Breast epithelium (tissue), 4 donors: ENCODE measurements around the gene ATRNL1. TPM values are rescaled to one million over a fixed set of nuclear protein-coding genes. Genes with fewer than 3 reads are reported as not detected.

Experiments
- DNase-seq, 2 donors: peaks; one replicate each; pipeline ENCODE4 v3.0.0-alpha.2; 2019; ENCODE audit warnings: low spot score in 2 of 2
- H3K27ac ChIP-seq, 2 donors: fragments of 200-600 bp; sonication (generic) in 1 of 2; one replicate each; pipeline ENCODE4 v1.5.1; 2016 to 2019; ENCODE audit warnings: mild to moderate bottlenecking in 1 of 2
- H3K27me3 ChIP-seq, 2 donors: fragments of 200-600 bp; sonication (generic) in 1 of 2; one replicate each; pipeline versions ENCODE4 v1.5.1 to v1.6.0; 2017 to 2019; ENCODE audit warnings: control low read depth in 1 of 2, mild to moderate bottlenecking in 1 of 2
- H3K36me3 ChIP-seq: fragments of 200-600 bp; one replicate; pipeline ENCODE4 v1.5.1; 2019
- H3K4me1 ChIP-seq, 2 donors: fragments of 200-600 bp; sonication (generic); one replicate each; pipeline ENCODE4 v1.5.1; 2016 to 2019; ENCODE audit warnings: control low read depth in 1 of 2
- H3K4me3 ChIP-seq, 3 donors: fragments of 200-600 bp; sonication (generic); 1 replicate in 2 of 3; 2 replicates in 1 of 3; pipeline ENCODE4 v1.5.1; 2016 to 2019; ENCODE audit warnings: mild to moderate bottlenecking in 3 of 3, moderate library complexity in 2 of 3
- H3K9me3 ChIP-seq, 2 donors: fragments of 200-600 bp; sonication (generic) in 1 of 2; one replicate each; pipeline ENCODE4 v1.5.1; 2016 to 2019; ENCODE audit warnings: control low read depth in 1 of 2
- POLR2A ChIP-seq: fragments of 450-650 bp; IDR thresholded peaks from one replicate; pipeline ENCODE4 v1.6.1; 2016; ENCODE audit warnings: antibody characterized with exemption, mild to moderate bottlenecking, moderate library complexity
- POLR2AphosphoS5 ChIP-seq, 3 donors: sonication (generic); formaldehyde crosslinking; IDR thresholded peaks; one replicate each; pipeline ENCODE4 v1.6.1; 2017; ENCODE audit warnings: antibody characterized with exemption in 3 of 3
- intact Hi-C: fragments of 100-400 bp; cut with DNase I; formaldehyde crosslinking; loops from one replicate; pipeline ENCODE4 v1.15.1; 2023; ENCODE audit warnings: low total_unique reads
- total RNA-seq, 3 donors: library from RNA; depleted of rRNA; stranded (reverse); fragments of >200 nt; gene quantifications; one replicate each; pipeline ENCODE4 v1.1.0, GENCODE V29; 2016
- TF ChIP-seq, protein P1 (sequence below), 3 donors: fragments of 450-650 bp; IDR thresholded peaks; one replicate each; pipeline ENCODE4 v1.5.1; 2016 to 2017; ENCODE audit warnings: antibody characterized with exemption in 3 of 3, mild to moderate bottlenecking in 3 of 3, moderate library complexity in 3 of 3

ATRNL1 gene
- total RNA-seq, 3 donors from 2014 or later, result 0.16 to 11.4 (median 2.9) TPM

DNA sequence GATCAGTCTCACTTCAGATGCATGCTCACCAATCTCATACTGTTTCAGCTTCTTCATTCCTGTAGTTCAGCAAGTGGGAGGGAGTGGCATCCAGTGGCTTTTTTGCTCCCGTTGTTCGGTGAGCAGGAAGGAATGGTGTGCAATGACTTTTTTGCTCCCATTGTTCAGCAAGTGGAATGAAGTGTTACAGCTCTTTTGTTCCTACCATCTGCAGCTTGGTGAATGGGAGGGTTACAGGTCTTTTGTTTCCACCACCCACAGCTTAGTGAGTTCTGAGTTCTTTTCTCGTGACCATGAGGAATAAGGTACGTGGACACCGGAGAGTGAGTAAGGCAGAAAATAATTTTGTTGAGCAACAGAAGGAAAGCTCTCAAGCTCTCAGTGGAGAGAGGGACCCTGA is 363.6 kb downstream of the ATRNL1 start:
- peaks cover 0 to 19% of the 10 kb centered on the region in 2 donors for H3K9me3 ChIP-seq
- no peak overlapping the region for H3K27ac ChIP-seq
- no peaks in the 10 kb centered on the region for H3K36me3 ChIP-seq
- no peak for DNase-seq
- TF ChIP-seq POLR2AphosphoS5 (IDR thresholded peaks at IDR 0.05) (no peak), POLR2A (no peak)
- TF ChIP-seq, protein P1, sequence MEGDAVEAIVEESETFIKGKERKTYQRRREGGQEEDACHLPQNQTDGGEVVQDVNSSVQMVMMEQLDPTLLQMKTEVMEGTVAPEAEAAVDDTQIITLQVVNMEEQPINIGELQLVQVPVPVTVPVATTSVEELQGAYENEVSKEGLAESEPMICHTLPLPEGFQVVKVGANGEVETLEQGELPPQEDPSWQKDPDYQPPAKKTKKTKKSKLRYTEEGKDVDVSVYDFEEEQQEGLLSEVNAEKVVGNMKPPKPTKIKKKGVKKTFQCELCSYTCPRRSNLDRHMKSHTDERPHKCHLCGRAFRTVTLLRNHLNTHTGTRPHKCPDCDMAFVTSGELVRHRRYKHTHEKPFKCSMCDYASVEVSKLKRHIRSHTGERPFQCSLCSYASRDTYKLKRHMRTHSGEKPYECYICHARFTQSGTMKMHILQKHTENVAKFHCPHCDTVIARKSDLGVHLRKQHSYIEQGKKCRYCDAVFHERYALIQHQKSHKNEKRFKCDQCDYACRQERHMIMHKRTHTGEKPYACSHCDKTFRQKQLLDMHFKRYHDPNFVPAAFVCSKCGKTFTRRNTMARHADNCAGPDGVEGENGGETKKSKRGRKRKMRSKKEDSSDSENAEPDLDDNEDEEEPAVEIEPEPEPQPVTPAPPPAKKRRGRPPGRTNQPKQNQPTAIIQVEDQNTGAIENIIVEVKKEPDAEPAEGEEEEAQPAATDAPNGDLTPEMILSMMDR (IDR thresholded peaks at IDR 0.05), result no peak
- no peaks in the 10 kb centered on the region for H3K4me1 ChIP-seq
- no peak overlapping the region for H3K4me3 ChIP-seq
- intact Hi-C loops, result no loop called here
- H3K27me3 ChIP-seq, result no peaks in the 10 kb centered on the region

DNA sequence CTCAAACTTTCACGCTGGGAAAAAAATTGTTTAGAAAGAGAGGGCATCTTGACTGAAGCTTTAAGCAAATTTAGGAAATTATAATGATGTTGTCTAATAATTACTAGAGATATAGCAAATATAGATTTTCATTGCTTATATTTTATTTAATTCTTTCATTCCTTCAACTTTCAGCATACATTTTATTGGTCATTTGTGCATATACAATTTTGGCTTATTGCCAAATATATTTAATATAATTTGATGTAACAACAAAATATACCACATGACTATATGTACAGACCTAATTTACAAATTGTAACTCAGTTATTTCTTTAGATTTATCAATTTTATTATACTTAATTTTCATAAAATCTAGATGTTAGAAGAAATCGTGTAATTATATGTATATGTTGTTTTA is 390.1 kb downstream of the ATRNL1 start:
- Histone ChIP-seq H3K9me3 (no peaks in the 10 kb centered on the region), H3K4me1 (no peaks in the 10 kb centered on the region), H3K4me3 (no peak overlapping the region), H3K27me3 (no peaks in the 10 kb centered on the region), H3K36me3 (no peaks in the 10 kb centered on the region), H3K27ac (no peak overlapping the region)
- intact Hi-C loops, result no loop called here
- no peak for DNase-seq
- no peak for TF ChIP-seq POLR2A
- TF ChIP-seq, protein P1 (IDR thresholded peaks at IDR 0.05), result no peak
- TF ChIP-seq POLR2AphosphoS5 (IDR thresholded peaks at IDR 0.05), result no peak

DNA sequence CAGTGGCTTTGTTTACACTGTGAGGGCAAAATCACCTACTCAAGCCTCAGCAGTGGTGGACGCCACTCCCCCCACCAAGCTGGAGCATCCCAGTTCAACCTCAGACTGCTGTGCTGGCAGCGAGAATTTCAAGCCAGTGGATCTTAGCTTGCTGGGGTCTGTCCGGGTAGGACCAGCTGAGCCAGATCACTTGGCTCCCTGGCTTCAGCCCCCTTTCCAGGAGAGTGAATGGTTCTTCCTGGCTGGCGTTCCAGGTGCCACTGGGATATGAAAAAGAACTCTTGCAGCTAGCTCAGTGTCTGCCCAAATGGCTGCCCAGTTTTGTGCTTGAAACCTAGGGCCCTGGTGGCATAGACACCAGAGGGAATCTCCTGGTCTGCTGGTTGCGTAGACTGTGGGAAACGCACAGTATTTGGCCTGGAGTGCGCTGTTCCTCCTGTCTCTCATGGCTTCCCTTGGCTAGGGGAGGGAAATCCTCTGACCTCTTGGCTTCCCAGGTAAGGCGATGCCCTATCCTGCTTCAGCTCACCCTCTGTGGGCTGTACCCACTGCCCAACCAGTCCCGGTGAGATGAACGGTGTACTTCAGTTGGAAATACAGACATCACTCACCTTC is 398.5 kb downstream of the ATRNL1 start:
- no peaks in the 10 kb centered on the region for H3K9me3 ChIP-seq
- H3K27me3 ChIP-seq, result no peaks in the 10 kb centered on the region
- no peaks in the 10 kb centered on the region for H3K36me3 ChIP-seq
- H3K4me1 ChIP-seq, result no peaks in the 10 kb centered on the region
- no peak overlapping the region for H3K4me3 ChIP-seq
- no peak overlapping the region for H3K27ac ChIP-seq
- DNase-seq, result no peak
- TF ChIP-seq POLR2A (no peak), POLR2AphosphoS5 (IDR thresholded peaks at IDR 0.05) (no peak)
- TF ChIP-seq, protein P1 (IDR thresholded peaks at IDR 0.05), result no peak
- intact Hi-C loops, result no loop called here

DNA sequence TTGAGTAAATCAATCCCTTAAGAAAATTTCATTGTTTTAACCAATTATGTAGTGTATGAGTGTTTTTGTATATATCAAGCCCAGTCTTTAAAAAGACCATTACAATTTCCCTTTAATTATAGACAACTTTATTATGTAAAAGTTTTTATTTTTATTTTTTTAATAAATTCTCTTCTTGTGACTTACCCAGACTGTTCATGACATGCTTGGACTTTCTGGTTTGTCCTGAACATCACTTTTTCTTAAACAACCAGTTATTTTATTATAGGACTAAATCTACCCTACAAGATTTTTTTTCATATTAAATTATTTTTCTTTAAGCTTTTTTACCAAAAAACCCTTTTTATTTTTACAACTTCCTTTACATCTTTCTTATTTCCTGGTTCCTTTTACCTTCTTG is 410.4 kb downstream of the ATRNL1 start:
- H3K4me3 ChIP-seq, result no peak overlapping the region
- intact Hi-C loops, result no loop called here

DNA sequence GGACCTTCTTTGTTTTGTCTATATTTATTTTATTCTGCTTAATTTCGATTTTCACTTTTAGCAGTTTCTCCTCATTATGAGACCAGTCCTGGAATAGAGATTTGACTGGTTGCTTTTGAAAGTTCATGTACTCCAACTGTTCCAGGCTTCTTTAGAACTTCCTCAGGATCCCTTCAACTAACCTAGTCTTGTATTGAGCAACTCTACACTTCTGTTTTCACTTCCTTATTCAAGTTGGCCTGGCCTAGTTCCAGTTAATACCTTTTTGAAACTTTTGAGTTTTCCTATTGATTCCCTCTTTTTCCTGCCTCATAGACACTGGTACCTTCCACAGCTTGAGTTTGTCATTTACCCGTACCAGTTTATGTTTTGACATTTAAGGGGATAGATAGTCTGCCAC is 421.7 kb downstream of the ATRNL1 start:
- Histone ChIP-seq H3K27ac (no peak overlapping the region), H3K9me3 (no peaks in the 10 kb centered on the region), H3K4me1 (no peaks in the 10 kb centered on the region), H3K36me3 (peaks cover 5% of the 10 kb centered on the region), H3K4me3 (no peak overlapping the region), H3K27me3 (no peaks in the 10 kb centered on the region)
- no peak for DNase-seq
- TF ChIP-seq POLR2A (no peak), POLR2AphosphoS5 (IDR thresholded peaks at IDR 0.05) (no peak)
- TF ChIP-seq, protein P1 (IDR thresholded peaks at IDR 0.05), result no peak
- intact Hi-C loops, result no loop called here

More for the DNA sequence above, 410.4 kb downstream of the ATRNL1 start:
- H3K27me3 ChIP-seq, result no peaks in the 10 kb centered on the region
- peaks cover 0 to 24% of the 10 kb centered on the region in 2 donors for H3K9me3 ChIP-seq
- H3K4me1 ChIP-seq, result no peaks in the 10 kb centered on the region
- no peak for DNase-seq
- H3K27ac ChIP-seq, result no peak overlapping the region
- TF ChIP-seq, protein P1 (IDR thresholded peaks at IDR 0.05), result no peak
- TF ChIP-seq POLR2A, result no peak
- no peak for TF ChIP-seq POLR2AphosphoS5 (IDR thresholded peaks at IDR 0.05)
- H3K36me3 ChIP-seq, result no peaks in the 10 kb centered on the region
